ENCODE measurements around the gene CLDN9.

CLDN9 gene

GRCh38 chr16:3012828-3013420, at the start of gene CLDN9:
CLDN9 (plus strand) TSS chr16:3012923; CDS start chr16:3013363, 440 bp downstream.
- FAIRE-seq: no peak

- FAIRE-seq: no peak
Measured at GRCh38 chr16:2963074-2963722, 49.5 kb upstream of the CLDN9 start.

GRCh38 chr16:2963723-2964474, 48.8 kb upstream of the CLDN9 start, which contains the start of gene KREMEN2:
KREMEN2 (plus strand) TSS chr16:2964275; CDS start chr16:2964521, 246 bp downstream.
- no peak for FAIRE-seq

- no peak for FAIRE-seq
Measured at GRCh38 chr16:2964475-2965336, 48.0 kb upstream of the CLDN9 start.

- no peak for FAIRE-seq
Measured at GRCh38 chr16:2966043-2966807, 46.5 kb upstream of the CLDN9 start.

GRCh38 chr16:2966808-2967191, 45.9 kb upstream of the CLDN9 start:
- FAIRE-seq: no peak

GRCh38 chr16:2967211-2967631, 45.5 kb upstream of the CLDN9 start:
- no peak for FAIRE-seq

- FAIRE-seq: no peak
Measured at GRCh38 chr16:2967721-2968161, 45.0 kb upstream of the CLDN9 start.

- FAIRE-seq: no peak
Measured at GRCh38 chr16:2968368-2968737, 44.4 kb upstream of the CLDN9 start.

- FAIRE-seq: no peak
Measured at GRCh38 chr16:2968738-2969544, 43.8 kb upstream of the CLDN9 start, which contains the start of gene PAQR4. PAQR4 (plus strand) TSS chr16:2969348; CDS start chr16:2969675, 327 bp downstream.

- FAIRE-seq: no peak
Measured at GRCh38 chr16:2969545-2970521, 42.9 kb upstream of the CLDN9 start.

- no peak for FAIRE-seq
Measured at GRCh38 chr16:2970563-2970962, 42.2 kb upstream of the CLDN9 start.

GRCh38 chr16:2971134-2971984, 41.4 kb upstream of the CLDN9 start:
- no peak for FAIRE-seq

GRCh38 chr16:2971985-2972784, 40.5 kb upstream of the CLDN9 start:
- FAIRE-seq: no peak

GRCh38 chr16:2973093-2973492, 39.6 kb upstream of the CLDN9 start:
- no peak for FAIRE-seq

GRCh38 chr16:2973605-2974318, 39.0 kb upstream of the CLDN9 start:
- FAIRE-seq: no peak
